ENCODE data around the gene FBN2. TPM values are rescaled to one million over a fixed set of nuclear protein-coding genes. Genes with fewer than 3 reads are reported as not detected.

The FBN2 gene
- total and polyA plus RNA-seq, 2 of the 4 experiments (the other 2 are of a cell fraction), result 26.7 to 69.0 TPM

DNA sequence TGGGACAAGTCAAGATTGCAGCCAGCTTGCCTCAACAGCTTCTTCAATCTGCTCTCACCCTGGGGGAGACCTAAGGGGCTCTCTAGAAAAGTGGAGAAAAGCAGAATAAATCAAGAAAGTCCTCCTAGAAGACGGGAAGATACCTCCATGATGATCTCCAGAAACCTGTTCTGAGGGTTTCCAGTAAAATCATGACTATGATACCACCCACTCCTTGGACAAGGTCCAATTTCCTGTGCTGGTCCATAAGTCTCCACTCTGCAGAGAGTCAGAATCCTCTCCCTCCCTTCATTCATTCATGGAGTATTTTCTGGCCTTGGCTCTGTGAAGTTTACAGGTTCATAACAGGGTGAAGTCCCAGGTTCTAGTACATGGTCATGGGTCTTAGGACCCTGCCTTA lies 285.8 kb downstream of the FBN2 start:
- no peak overlapping the region for H2AFZ ChIP-seq (replicated peaks; ENCODE audit: low read length, poor library complexity)
- H2BK120ac ChIP-seq (ENCODE audit: low read depth, low read length), result no peak overlapping the region
- no peak overlapping the region for H3K18ac ChIP-seq (ENCODE audit: low read depth, low read length)
- intact Hi-C loops (cut with micrococcal nuclease), result no loop called here
- no peak overlapping the region for H3K9ac ChIP-seq (ENCODE audit: low read depth, low read length)
- no peak overlapping the region for H2BK15ac ChIP-seq (ENCODE audit: low read depth, low read length)
- no peaks in the 10 kb centered on the region for H4K20me1 ChIP-seq (ENCODE audit: insufficient read depth, low read length)
- no peak overlapping the region for H3K4me3 ChIP-seq (ENCODE audit: insufficient read depth, low read depth, low read length)
- H2BK5ac ChIP-seq (ENCODE audit: low read depth, low read length, poor library complexity, severe bottlenecking), result no peak overlapping the region
- H3K56ac ChIP-seq (ENCODE audit: extremely low read depth, insufficient read depth, low read length), result no peak overlapping the region
- DNase-seq (no peak), ATAC-seq (ENCODE audit: low read depth) (no peak)
- H3K27me3 ChIP-seq (ENCODE audit: control insufficient read depth, insufficient read depth, low read length), result no peaks in the 10 kb centered on the region
- ChIA-PET POLR2A (ENCODE audit: unreplicated experiment) (no interaction called here), CTCF (no interaction called here)
- H4K5ac ChIP-seq (ENCODE audit: low read depth, low read length), result no peak overlapping the region
- H2AK9ac ChIP-seq (replicated peaks; ENCODE audit: low read depth, low read length, poor library complexity), result no peak overlapping the region
- H4K8ac ChIP-seq (ENCODE audit: low read depth in 2 of 2, low read length in 2 of 2), result no peak overlapping the region
- H3K4me2 ChIP-seq (ENCODE audit: low read depth, low read length), result no peak overlapping the region
- in situ Hi-C loops (cut with MboI; ENCODE audit: low sequenced_read_pairs), result no loop called here
- no peaks in the 10 kb centered on the region for H3K9me1 ChIP-seq (ENCODE audit: insufficient read depth, low read length)
- no peak overlapping the region for H3K23ac ChIP-seq (ENCODE audit: low read depth, low read length)
- H3K79me1 ChIP-seq (ENCODE audit: low read depth in 1 of 2, low read length in 2 of 2), result no peaks in the 10 kb centered on the region
- no peak overlapping the region for H2BK20ac ChIP-seq (ENCODE audit: low read depth, low read length)
- TF ChIP-seq RAD21 (IDR thresholded peaks at IDR 0.05; ENCODE audit: low read length) (no peak), RCOR1 (IDR thresholded peaks at IDR 0.05; ENCODE audit: insufficient replicate concordance, low read length) (no peak), MXI1 (IDR thresholded peaks at IDR 0.05; ENCODE audit: borderline replicate concordance, low read depth, low read length) (no peak), RFX5 (IDR thresholded peaks at IDR 0.05; ENCODE audit: low read depth, low read length) (no peak), BHLHE40 (IDR thresholded peaks at IDR 0.05; ENCODE audit: low read depth, low read length) (no peak), CEBPB (IDR thresholded peaks at IDR 0.05; ENCODE audit: low read depth, low read length) (no peak)
- TF ChIP-seq, protein P1, sequence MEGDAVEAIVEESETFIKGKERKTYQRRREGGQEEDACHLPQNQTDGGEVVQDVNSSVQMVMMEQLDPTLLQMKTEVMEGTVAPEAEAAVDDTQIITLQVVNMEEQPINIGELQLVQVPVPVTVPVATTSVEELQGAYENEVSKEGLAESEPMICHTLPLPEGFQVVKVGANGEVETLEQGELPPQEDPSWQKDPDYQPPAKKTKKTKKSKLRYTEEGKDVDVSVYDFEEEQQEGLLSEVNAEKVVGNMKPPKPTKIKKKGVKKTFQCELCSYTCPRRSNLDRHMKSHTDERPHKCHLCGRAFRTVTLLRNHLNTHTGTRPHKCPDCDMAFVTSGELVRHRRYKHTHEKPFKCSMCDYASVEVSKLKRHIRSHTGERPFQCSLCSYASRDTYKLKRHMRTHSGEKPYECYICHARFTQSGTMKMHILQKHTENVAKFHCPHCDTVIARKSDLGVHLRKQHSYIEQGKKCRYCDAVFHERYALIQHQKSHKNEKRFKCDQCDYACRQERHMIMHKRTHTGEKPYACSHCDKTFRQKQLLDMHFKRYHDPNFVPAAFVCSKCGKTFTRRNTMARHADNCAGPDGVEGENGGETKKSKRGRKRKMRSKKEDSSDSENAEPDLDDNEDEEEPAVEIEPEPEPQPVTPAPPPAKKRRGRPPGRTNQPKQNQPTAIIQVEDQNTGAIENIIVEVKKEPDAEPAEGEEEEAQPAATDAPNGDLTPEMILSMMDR (conservative IDR thresholded peaks at IDR 0.05; ENCODE audit: low read depth, low read length), result no peak
- TF ChIP-seq, protein P2, sequence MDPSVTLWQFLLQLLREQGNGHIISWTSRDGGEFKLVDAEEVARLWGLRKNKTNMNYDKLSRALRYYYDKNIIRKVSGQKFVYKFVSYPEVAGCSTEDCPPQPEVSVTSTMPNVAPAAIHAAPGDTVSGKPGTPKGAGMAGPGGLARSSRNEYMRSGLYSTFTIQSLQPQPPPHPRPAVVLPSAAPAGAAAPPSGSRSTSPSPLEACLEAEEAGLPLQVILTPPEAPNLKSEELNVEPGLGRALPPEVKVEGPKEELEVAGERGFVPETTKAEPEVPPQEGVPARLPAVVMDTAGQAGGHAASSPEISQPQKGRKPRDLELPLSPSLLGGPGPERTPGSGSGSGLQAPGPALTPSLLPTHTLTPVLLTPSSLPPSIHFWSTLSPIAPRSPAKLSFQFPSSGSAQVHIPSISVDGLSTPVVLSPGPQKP (IDR thresholded peaks at IDR 0.05; ENCODE audit: borderline replicate concordance, low read depth, low read length), result no peak
- H3K9me3 ChIP-seq (ENCODE audit: control insufficient read depth, insufficient read depth, low read length), result peaks cover 3% of the 10 kb centered on the region; the same call in 1 of the 2 replicates
- BruUV-seq (replicated peaks), result no TSS peak
- dilution Hi-C loops (cut with HindIII; ENCODE audit: low sequenced_read_pairs, unreplicated experiment), result no loop called here
- no peak overlapping the region for H3K14ac ChIP-seq (replicated peaks; ENCODE audit: low read depth, low read length)
- no peak overlapping the region for H4K91ac ChIP-seq (ENCODE audit: insufficient read depth, low read depth, low read length)
- no peak overlapping the region for H2AK5ac ChIP-seq (ENCODE audit: low read depth, low read length)
- H3K36me3 ChIP-seq (ENCODE audit: control insufficient read depth, insufficient read depth, low read length), result no peaks in the 10 kb centered on the region
- H3K4me1 ChIP-seq (ENCODE audit: control insufficient read depth, insufficient read depth, low read length), result peaks cover 4% of the 10 kb centered on the region
- H3K27ac ChIP-seq (ENCODE audit: insufficient read depth, low read length), result 0 out of 2 replicates have a peak overlapping the region, but pooled peaks have one; percentile 17
- 100% methylated on average over 1 of the region's 1 CpG; no CpG with 5 or more reads in 1 of the 2 experiments for WGBS, 2 experiments (ENCODE audit: extremely low coverage in 2 of 2, insufficient read length in 1 of 2)
- H3K4ac ChIP-seq (ENCODE audit: low read depth, low read length), result no peak overlapping the region
